Measurements from ENCODE around the gene ALDH1L1.

ALDH1L1 gene

DNA sequence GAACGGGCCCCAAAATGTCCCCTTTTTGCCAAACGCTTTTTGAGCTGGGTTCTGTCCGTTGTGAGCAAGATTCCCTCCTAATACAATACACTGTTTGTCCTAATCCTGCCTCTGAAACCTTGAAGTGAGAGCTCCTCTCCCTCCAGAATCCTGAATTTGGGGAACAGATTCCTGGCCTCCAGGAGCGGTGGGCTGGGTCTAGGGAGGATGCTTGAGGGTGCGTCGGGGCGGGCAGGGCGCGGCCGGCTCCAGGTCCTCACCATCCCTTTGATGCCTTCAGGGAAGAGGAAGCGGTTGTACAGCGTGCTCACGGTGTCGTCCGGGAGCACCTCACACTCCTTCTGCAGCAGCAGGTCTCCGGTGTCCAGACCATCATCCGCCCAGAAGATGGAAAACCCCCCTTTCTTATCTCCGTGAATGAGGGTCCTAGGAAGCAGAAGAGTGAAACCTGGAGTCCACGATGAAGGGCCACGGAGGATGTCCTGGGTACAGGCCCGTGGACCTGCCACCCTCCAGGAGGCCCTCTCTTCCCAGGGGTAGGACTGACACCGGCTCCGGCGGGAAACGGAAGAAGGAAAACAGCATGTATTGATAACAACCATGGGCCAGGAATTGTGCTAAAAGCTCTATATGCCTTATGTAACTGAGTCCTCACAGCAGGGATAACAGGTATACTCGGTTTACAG, 23.2 kb downstream of the ALDH1L1 start:
- TF ChIP-seq ISL1 (CRISPR knock-in tag; IDR thresholded peaks at IDR 0.05) = no peak
- no peak for TF ChIP-seq ZNF8 (CRISPR knock-in tag; IDR thresholded peaks at IDR 0.05)
- TF ChIP-seq RARB (CRISPR knock-in tag; IDR thresholded peaks at IDR 0.05) = no peak
- no peak for TF ChIP-seq BACH2 (CRISPR knock-in tag; IDR thresholded peaks at IDR 0.05; ENCODE audit: borderline replicate concordance)
- TF ChIP-seq, protein P1, sequence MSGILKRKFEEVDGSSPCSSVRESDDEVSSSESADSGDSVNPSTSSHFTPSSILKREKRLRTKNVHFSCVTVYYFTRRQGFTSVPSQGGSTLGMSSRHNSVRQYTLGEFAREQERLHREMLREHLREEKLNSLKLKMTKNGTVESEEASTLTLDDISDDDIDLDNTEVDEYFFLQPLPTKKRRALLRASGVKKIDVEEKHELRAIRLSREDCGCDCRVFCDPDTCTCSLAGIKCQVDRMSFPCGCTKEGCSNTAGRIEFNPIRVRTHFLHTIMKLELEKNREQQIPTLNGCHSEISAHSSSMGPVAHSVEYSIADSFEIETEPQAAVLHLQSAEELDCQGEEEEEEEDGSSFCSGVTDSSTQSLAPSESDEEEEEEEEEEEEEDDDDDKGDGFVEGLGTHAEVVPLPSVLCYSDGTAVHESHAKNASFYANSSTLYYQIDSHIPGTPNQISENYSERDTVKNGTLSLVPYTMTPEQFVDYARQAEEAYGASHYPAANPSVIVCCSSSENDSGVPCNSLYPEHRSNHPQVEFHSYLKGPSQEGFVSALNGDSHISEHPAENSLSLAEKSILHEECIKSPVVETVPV (CRISPR knock-in tag; IDR thresholded peaks at IDR 0.05) = no peak
- no peak for TF ChIP-seq OSR1 (CRISPR knock-in tag; IDR thresholded peaks at IDR 0.05)
- TF ChIP-seq TOX (CRISPR knock-in tag; IDR thresholded peaks at IDR 0.05; ENCODE audit: borderline replicate concordance) = no peak
- TF ChIP-seq, protein P2, sequence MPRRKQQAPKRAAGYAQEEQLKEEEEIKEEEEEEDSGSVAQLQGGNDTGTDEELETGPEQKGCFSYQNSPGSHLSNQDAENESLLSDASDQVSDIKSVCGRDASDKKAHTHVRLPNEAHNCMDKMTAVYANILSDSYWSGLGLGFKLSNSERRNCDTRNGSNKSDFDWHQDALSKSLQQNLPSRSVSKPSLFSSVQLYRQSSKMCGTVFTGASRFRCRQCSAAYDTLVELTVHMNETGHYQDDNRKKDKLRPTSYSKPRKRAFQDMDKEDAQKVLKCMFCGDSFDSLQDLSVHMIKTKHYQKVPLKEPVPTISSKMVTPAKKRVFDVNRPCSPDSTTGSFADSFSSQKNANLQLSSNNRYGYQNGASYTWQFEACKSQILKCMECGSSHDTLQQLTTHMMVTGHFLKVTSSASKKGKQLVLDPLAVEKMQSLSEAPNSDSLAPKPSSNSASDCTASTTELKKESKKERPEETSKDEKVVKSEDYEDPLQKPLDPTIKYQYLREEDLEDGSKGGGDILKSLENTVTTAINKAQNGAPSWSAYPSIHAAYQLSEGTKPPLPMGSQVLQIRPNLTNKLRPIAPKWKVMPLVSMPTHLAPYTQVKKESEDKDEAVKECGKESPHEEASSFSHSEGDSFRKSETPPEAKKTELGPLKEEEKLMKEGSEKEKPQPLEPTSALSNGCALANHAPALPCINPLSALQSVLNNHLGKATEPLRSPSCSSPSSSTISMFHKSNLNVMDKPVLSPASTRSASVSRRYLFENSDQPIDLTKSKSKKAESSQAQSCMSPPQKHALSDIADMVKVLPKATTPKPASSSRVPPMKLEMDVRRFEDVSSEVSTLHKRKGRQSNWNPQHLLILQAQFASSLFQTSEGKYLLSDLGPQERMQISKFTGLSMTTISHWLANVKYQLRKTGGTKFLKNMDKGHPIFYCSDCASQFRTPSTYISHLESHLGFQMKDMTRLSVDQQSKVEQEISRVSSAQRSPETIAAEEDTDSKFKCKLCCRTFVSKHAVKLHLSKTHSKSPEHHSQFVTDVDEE (CRISPR knock-in tag; IDR thresholded peaks at IDR 0.05) = no peak
- ATAC-seq = no peak

DNA sequence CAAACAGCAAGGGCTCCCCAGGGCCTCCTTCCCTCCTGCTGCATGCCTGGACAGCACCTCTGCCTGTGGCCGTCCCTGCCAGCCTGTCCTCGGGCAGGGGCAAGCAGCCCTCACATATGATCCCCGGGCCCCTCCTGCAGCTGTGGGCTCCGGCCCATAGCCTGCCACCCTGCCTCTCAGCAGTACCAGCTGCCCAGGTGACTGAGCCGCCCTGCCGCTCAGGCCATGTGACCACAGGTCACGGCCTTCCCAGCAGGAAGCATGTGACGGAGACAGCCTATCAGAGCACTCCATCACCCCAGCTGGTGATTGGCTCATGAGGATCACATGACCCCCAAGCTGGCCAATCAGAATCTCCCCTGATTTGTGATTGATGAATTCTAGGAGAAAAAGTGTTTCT, 23.9 kb downstream of the ALDH1L1 start:
- TF ChIP-seq ZFP30 (CRISPR knock-in tag; IDR thresholded peaks at IDR 0.05) (no peak), ZNF565 (CRISPR knock-in tag; conservative IDR thresholded peaks at IDR 0.05; ENCODE audit: low read depth) (no peak), ARNTL (CRISPR knock-in tag; IDR thresholded peaks at IDR 0.05; ENCODE audit: borderline replicate concordance, low read depth) (no peak)
- ATAC-seq = no peak

DNA sequence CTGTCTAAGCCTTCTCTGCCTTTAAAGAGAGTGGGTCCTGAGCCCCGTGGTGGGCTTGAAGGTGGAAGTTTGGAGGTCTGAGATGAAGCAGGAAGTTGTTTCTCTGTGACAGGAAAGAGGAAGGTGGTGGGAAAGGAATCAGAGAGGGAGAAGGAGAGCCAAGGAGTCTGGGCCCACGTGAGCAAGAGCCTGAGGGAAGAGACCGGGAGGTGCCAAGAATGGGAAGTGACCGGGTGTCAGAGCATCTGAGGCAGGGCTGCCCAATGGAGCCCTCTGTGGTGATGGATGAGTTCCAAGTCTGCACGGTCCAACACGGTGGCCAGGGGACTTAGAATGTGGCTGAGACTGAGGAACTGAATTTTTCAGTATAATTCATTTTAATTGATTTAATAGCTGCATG, 24.6 kb downstream of the ALDH1L1 start:
- no peak for ATAC-seq
- no peak for TF ChIP-seq OSR1 (CRISPR knock-in tag; IDR thresholded peaks at IDR 0.05)
- TF ChIP-seq, protein P3, sequence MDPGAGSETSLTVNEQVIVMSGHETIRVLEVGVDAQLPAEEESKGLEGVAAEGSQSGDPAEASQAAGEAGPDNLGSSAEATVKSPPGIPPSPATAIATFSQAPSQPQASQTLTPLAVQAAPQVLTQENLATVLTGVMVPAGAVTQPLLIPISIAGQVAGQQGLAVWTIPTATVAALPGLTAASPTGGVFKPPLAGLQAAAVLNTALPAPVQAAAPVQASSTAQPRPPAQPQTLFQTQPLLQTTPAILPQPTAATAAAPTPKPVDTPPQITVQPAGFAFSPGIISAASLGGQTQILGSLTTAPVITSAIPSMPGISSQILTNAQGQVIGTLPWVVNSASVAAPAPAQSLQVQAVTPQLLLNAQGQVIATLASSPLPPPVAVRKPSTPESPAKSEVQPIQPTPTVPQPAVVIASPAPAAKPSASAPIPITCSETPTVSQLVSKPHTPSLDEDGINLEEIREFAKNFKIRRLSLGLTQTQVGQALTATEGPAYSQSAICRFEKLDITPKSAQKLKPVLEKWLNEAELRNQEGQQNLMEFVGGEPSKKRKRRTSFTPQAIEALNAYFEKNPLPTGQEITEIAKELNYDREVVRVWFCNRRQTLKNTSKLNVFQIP (CRISPR knock-in tag; IDR thresholded peaks at IDR 0.05; ENCODE audit: borderline replicate concordance, low read depth) = no peak
- TF ChIP-seq ZNF565 (CRISPR knock-in tag; conservative IDR thresholded peaks at IDR 0.05; ENCODE audit: low read depth) = no peak

DNA sequence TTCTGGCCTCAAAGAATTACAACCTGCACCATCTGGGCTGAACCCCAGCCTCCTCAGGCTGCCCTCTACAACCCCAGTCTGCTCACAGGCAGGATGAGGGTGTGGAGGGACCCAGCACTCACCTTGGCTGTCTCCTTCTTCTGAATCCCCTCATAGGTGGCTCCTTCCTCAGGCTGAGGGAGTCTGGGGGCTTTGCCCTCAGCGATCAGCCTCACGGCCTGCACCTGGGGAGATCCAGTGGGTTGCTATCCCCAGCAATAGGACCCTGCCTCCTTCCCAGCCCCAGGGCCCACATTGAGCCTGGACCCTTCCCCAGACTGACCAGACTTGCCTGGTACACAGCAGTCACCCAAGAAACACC, 25.1 kb downstream of the ALDH1L1 start:
- ATAC-seq = no peak

DNA sequence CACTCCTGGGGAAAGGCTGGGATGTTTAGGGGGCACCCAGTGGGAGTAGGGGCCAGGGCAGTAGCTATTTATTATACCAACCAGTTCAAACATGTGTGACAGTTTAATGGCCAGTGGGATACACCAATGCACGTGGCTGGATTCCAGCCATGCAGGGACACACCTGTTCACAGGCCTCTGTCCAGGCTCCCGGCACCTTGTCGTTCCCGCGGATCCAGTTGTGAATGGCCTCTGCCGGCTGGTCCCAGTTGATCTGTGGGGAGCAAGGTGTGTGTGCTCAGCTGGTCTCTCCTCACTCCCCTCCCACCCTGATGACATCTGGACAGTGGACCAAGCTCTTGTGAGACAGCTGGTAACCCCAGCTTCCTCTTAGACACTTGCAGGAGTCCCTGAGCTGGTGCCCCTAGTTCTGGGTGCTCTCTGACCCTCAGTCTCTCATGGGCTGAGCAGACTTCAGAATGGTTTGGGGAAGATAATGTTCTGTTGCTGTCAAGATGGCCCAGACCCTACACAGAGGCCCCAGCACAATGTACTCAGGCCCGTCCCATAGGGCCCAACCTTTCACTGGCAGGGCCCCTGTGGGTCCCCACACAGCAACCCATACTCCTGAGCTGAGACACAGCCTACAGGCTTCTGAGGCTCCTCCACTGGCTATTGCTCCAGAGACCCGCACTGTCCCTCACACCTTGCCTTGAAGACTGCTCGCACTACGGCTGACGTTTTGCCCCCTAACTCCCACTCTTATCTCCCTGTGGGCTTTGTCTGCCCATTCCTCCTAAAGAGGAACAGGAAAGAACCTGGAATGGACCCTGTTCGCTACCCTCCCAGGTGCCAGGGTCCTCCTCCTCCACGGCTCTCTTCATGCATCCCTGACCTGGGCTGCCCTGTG, 25.8 kb downstream of the ALDH1L1 start:
- no peak for ATAC-seq
- TF ChIP-seq, protein P3 (CRISPR knock-in tag; IDR thresholded peaks at IDR 0.05; ENCODE audit: borderline replicate concordance, low read depth) = no peak
- TF ChIP-seq RARB (CRISPR knock-in tag; IDR thresholded peaks at IDR 0.05) (no peak), ESRRG (CRISPR knock-in tag; IDR thresholded peaks at IDR 0.05) (no peak)
- TF ChIP-seq, protein P2 (CRISPR knock-in tag; IDR thresholded peaks at IDR 0.05) = no peak
- TF ChIP-seq, protein P4, sequence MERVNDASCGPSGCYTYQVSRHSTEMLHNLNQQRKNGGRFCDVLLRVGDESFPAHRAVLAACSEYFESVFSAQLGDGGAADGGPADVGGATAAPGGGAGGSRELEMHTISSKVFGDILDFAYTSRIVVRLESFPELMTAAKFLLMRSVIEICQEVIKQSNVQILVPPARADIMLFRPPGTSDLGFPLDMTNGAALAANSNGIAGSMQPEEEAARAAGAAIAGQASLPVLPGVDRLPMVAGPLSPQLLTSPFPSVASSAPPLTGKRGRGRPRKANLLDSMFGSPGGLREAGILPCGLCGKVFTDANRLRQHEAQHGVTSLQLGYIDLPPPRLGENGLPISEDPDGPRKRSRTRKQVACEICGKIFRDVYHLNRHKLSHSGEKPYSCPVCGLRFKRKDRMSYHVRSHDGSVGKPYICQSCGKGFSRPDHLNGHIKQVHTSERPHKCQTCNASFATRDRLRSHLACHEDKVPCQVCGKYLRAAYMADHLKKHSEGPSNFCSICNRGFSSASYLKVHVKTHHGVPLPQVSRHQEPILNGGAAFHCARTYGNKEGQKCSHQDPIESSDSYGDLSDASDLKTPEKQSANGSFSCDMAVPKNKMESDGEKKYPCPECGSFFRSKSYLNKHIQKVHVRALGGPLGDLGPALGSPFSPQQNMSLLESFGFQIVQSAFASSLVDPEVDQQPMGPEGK (CRISPR knock-in tag; IDR thresholded peaks at IDR 0.05; ENCODE audit: borderline replicate concordance) = no peak

More for the DNA sequence above, 25.1 kb downstream of the ALDH1L1 start:
- TF ChIP-seq PPARA (CRISPR knock-in tag; IDR thresholded peaks at IDR 0.05; ENCODE audit: borderline replicate concordance) = no peak
- TF ChIP-seq ESRRG (CRISPR knock-in tag; IDR thresholded peaks at IDR 0.05) = no peak
- TF ChIP-seq BACH2 (CRISPR knock-in tag; IDR thresholded peaks at IDR 0.05; ENCODE audit: borderline replicate concordance) = no peak
- TF ChIP-seq ZFP3 (CRISPR knock-in tag; IDR thresholded peaks at IDR 0.05) = no peak
- TF ChIP-seq, protein P4 (CRISPR knock-in tag; IDR thresholded peaks at IDR 0.05; ENCODE audit: borderline replicate concordance) = no peak

All from SK-N-SH treated with all-trans-retinoic acid at 6 μM for 48 hours (cell line).